ENCODE measurements around the gene UPF3B.
A peak's percentile ranks its signal among the peaks of the same experiment; 100 is the strongest.

UPF3B gene

GRCh38 chrX:119852382-119853353, at the start of gene UPF3B:
Gene UPF3B, minus strand, starts transcription at chrX:119852963. Its CDS starts 35 bp downstream, at chrX:119852928.
- Histone ChIP-seq H3K4me3 (ENCODE audit: low read depth, low read length, poor library complexity, severe bottlenecking) (peak within 1 kb of the TSS; percentile 76), H3K36me3 (ENCODE audit: insufficient read depth, low read length) (peaks cover 26% of the 10 kb centered on the region), H3F3A (ENCODE audit: insufficient read depth, low read length) (no peaks in the 10 kb centered on the region), H4K20me1 (ENCODE audit: insufficient read depth, low read length) (no peaks in the 10 kb centered on the region), H3K9me3 (ENCODE audit: low read length) (no peaks in the 10 kb centered on the region), H3K4me1 (ENCODE audit: insufficient read depth, low read length, severe bottlenecking) (peaks cover 19% of the 10 kb centered on the region), H3K4me2 (ENCODE audit: low read length) (peak within 1 kb of the TSS; percentile 79), H3K27ac (ENCODE audit: low read depth, low read length, poor library complexity, severe bottlenecking) (no peak within 1 kb of the TSS), H2AFZ (ENCODE audit: low read length) (peak within 1 kb of the TSS; percentile 100), H3K9ac (ENCODE audit: low read length) (peak within 1 kb of the TSS; percentile 86), H3K79me2 (ENCODE audit: insufficient read depth, low read length) (peaks cover 9% of the 10 kb centered on the region), H3K27me3 (ENCODE audit: insufficient read depth, low read length) (no peaks in the 10 kb centered on the region), H3K9me2 (ENCODE audit: low read depth, low read length) (no peaks in the 10 kb centered on the region)
- TF ChIP-seq CTCF (IDR thresholded peaks at IDR 0.05; ENCODE audit: low read length), result no peak
- TF ChIP-seq EZH2 (IDR thresholded peaks at IDR 0.05; ENCODE audit: borderline replicate concordance, low read length), result no peak

GRCh38 chrX:119900976-119901375, 48.2 kb upstream of the UPF3B start:
- no peaks in the 10 kb centered on the region for H3K4me1 ChIP-seq (ENCODE audit: insufficient read depth, low read length, severe bottlenecking)

GRCh38 chrX:119899125-119899524, 46.4 kb upstream of the UPF3B start:
- Histone ChIP-seq H3K4me1 (ENCODE audit: insufficient read depth, low read length, severe bottlenecking) (no peaks in the 10 kb centered on the region), H3K9me2 (ENCODE audit: low read depth, low read length) (no peaks in the 10 kb centered on the region), H3K27me3 (ENCODE audit: insufficient read depth, low read length) (no peaks in the 10 kb centered on the region), H3F3A (ENCODE audit: insufficient read depth, low read length) (no peaks in the 10 kb centered on the region), H3K9ac (ENCODE audit: low read length) (no peak overlapping the region), H3K9me3 (ENCODE audit: low read length) (no peaks in the 10 kb centered on the region), H3K36me3 (ENCODE audit: insufficient read depth, low read length) (no peaks in the 10 kb centered on the region), H3K4me2 (ENCODE audit: low read length) (no peak overlapping the region), H3K4me3 (ENCODE audit: low read depth, low read length, poor library complexity, severe bottlenecking) (no peak overlapping the region), H4K20me1 (ENCODE audit: insufficient read depth, low read length) (no peaks in the 10 kb centered on the region), H3K27ac (ENCODE audit: low read depth, low read length, poor library complexity, severe bottlenecking) (no peak overlapping the region), H2AFZ (ENCODE audit: low read length) (no peak overlapping the region), H3K79me2 (ENCODE audit: insufficient read depth, low read length) (no peaks in the 10 kb centered on the region)
- TF ChIP-seq EZH2 (IDR thresholded peaks at IDR 0.05; ENCODE audit: borderline replicate concordance, low read length) (no peak), CTCF (IDR thresholded peaks at IDR 0.05; ENCODE audit: low read length) (no peak)

More at GRCh38 chrX:119900976-119901375, 48.2 kb upstream of the UPF3B start:
- Histone ChIP-seq H3K79me2 (ENCODE audit: insufficient read depth, low read length) (no peaks in the 10 kb centered on the region), H3K36me3 (ENCODE audit: insufficient read depth, low read length) (no peaks in the 10 kb centered on the region), H3K9ac (ENCODE audit: low read length) (no peak overlapping the region), H2AFZ (ENCODE audit: low read length) (no peak overlapping the region), H3K4me2 (ENCODE audit: low read length) (no peak overlapping the region), H3K27ac (ENCODE audit: low read depth, low read length, poor library complexity, severe bottlenecking) (no peak overlapping the region), H3K9me3 (ENCODE audit: low read length) (no peaks in the 10 kb centered on the region), H4K20me1 (ENCODE audit: insufficient read depth, low read length) (no peaks in the 10 kb centered on the region), H3K9me2 (ENCODE audit: low read depth, low read length) (no peaks in the 10 kb centered on the region), H3F3A (ENCODE audit: insufficient read depth, low read length) (no peaks in the 10 kb centered on the region), H3K4me3 (ENCODE audit: low read depth, low read length, poor library complexity, severe bottlenecking) (no peak overlapping the region), H3K27me3 (ENCODE audit: insufficient read depth, low read length) (no peaks in the 10 kb centered on the region)
- TF ChIP-seq CTCF (IDR thresholded peaks at IDR 0.05; ENCODE audit: low read length) (no peak), EZH2 (IDR thresholded peaks at IDR 0.05; ENCODE audit: borderline replicate concordance, low read length) (no peak)
